T-cell (primary cell): ENCODE results near the gene PLA2G4C. TPM values are rescaled to one million over a fixed set of nuclear protein-coding genes. Genes with fewer than 3 reads are reported as not detected.

ENCODE experiments used
- total RNA-seq, 35 experiments: library from RNA in 6 of 35; stranded (reverse) in 6 of 35; fragments of 120-200 nt in 1 of 35; gene quantifications; one replicate each; pipeline versions ENCODE4 v1.2.1 to v1.2.4 and lab custom pipeline; 2013 to 2026

The PLA2G4C gene
- total RNA-seq, 5 donors from 2014 or later (not counting 1 experiment from before 2014, with no cell fraction given): 1.3 to 9.5 (median 3.4) TPM

Other genes starting within 250 kb of the PLA2G4C start
- under 1 TPM in 3 of 5 donors, not detected in 2; 0.22 to 0.44 (median 0.30) TPM for gene SULT2A1, start 224.5 kb downstream of the PLA2G4C start, total RNA-seq
- not detected for gene BSPH1, start 118.6 kb downstream of the PLA2G4C start, total RNA-seq
- gene ELSPBP1, start 116.2 kb downstream of the PLA2G4C start, total RNA-seq: not detected
- not detected for gene CABP5, start 66.7 kb downstream of the PLA2G4C start, total RNA-seq
- gene LIG1, start 59.5 kb upstream of the PLA2G4C start, total RNA-seq: 100 to 1,000 TPM in 3 of 5 donors, 10 to 100 TPM in 2; 58.7 to 127 (median 112) TPM
- gene ZSWIM9, start 59.9 kb upstream of the PLA2G4C start, total RNA-seq: 10 to 100 TPM in 3 of 5 donors, 1 to 10 TPM in 2; 5.4 to 14.7 (median 11.6) TPM
- gene CARD8, start 145.1 kb upstream of the PLA2G4C start, total RNA-seq: 100 to 1,000 TPM; 146 to 224 (median 191) TPM
- gene ZNF114, start 159.3 kb upstream of the PLA2G4C start, total RNA-seq: under 1 TPM in 2 of 5 donors, not detected in 3; 0.20 to 0.41 TPM
- gene EMP3, start 214.7 kb upstream of the PLA2G4C start, total RNA-seq: 100 to 1,000 TPM; 180 to 373 (median 361) TPM